ENCODE measurements around the gene ELAVL1.

ELAVL1 gene

GRCh38 chr19:7908742-7909461 lies 96.5 kb downstream of the ELAVL1 start:
- DNase-seq, result no peak
